ENCODE data around the gene DMKN. TPM values are rescaled to one million over a fixed set of nuclear protein-coding genes. Genes with fewer than 3 reads are reported as not detected.

DMKN gene
- total and polyA plus RNA-seq, 2 of the 8 experiments (the other 6 are each of a cell fraction or from before 2014, with no cell fraction given): 290 to 330 TPM

- TF ChIP-seq POLR2AphosphoS5 (IDR thresholded peaks at IDR 0.05; ENCODE audit: low read depth, low read length) (peak; percentile 95), E2F6 (IDR thresholded peaks at IDR 0.05) (no peak), EGR1 (IDR thresholded peaks at IDR 0.05; ENCODE audit: borderline replicate concordance, low read depth, low read length) (peak; percentile 54; the same call in 1 of the 2 replicates), BCL11A (IDR thresholded peaks at IDR 0.05; ENCODE audit: low read depth in 2 of 2, low read length in 2 of 2) (no peak), SIRT6 (IDR thresholded peaks at IDR 0.05; ENCODE audit: low read length) (no peak), ZNF274 (IDR thresholded peaks at IDR 0.05; ENCODE audit: borderline replicate concordance, extremely low read depth, low read length) (no peak), CBX8 (IDR thresholded peaks at IDR 0.05; ENCODE audit: borderline replicate concordance, low read depth, low read length) (no peak), TAF7 (optimal IDR thresholded peaks at IDR 0.05; ENCODE audit: borderline replicate concordance, low read depth, low read length) (peak; percentile 82), SAP30 (IDR thresholded peaks at IDR 0.05; ENCODE audit: insufficient read depth, insufficient replicate concordance, low read length) (no peak), ATF3 (IDR thresholded peaks at IDR 0.05; ENCODE audit: insufficient read depth, low read depth, low read length) (no peak), KDM4A (IDR thresholded peaks at IDR 0.05; ENCODE audit: low read depth, low read length, severe bottlenecking) (peak; percentile 36), SP2 (IDR thresholded peaks at IDR 0.05; ENCODE audit: low read length) (no peak), FOSL1 (IDR thresholded peaks at IDR 0.05; ENCODE audit: insufficient read depth, low read depth, low read length) (no peak), CBX5 (IDR thresholded peaks at IDR 0.05; ENCODE audit: low read depth, low read length) (no peak), NANOG (IDR thresholded peaks at IDR 0.05; ENCODE audit: insufficient read depth, low read depth, low read length, poor library complexity, severe bottlenecking) (no peak), TCF12 (IDR thresholded peaks at IDR 0.05; ENCODE audit: low read depth, low read length) (0 out of 2 replicates have a peak, but pooled peaks have one; percentile 63), SP1 (IDR thresholded peaks at IDR 0.05; ENCODE audit: low read depth, low read length) (peak; percentile 66; the same call in 1 of the 2 replicates), RXRA (IDR thresholded peaks at IDR 0.05; ENCODE audit: insufficient read depth, low read depth, low read length) (no peak), SRF (IDR thresholded peaks at IDR 0.05; ENCODE audit: low read depth, low read length) (0 out of 2 replicates have a peak, but pooled peaks have one; percentile 5), CHD1 (IDR thresholded peaks at IDR 0.05; ENCODE audit: low read depth, low read length) (no peak), MAFK (IDR thresholded peaks at IDR 0.05; ENCODE audit: low read depth, low read length) (no peak), GTF2F1 (IDR thresholded peaks at IDR 0.05; ENCODE audit: borderline replicate concordance, low read depth, low read length) (0 out of 2 replicates have a peak, but pooled peaks have one; percentile 41), HDAC6 (IDR thresholded peaks at IDR 0.05; ENCODE audit: low read depth, low read length) (no peak), SIX5 (IDR thresholded peaks at IDR 0.05; ENCODE audit: low read depth, low read length) (no peak)
Observed at GRCh38 chr19:35509861-35510625, 3.4 kb downstream of the DMKN start (continued).

Measured in H1 (cell line).